B cell (primary cell): ENCODE results near the gene IL11.

Source experiments
- EZH2 ChIP-seq: IDR thresholded peaks from 2 replicates; pipeline ENCODE4 v1.6.1; 2012; ENCODE audit warnings: borderline replicate concordance, low read depth, mild to moderate bottlenecking, moderate library complexity, low read length; ENCODE audit not compliant: insufficient read depth, poor library complexity, severe bottlenecking
- TF ChIP-seq, protein P1 (sequence below): fragments of 200-600 bp; IDR thresholded peaks from one replicate; pipeline ENCODE4 v1.8.0; 2022; ENCODE audit warnings: antibody characterized with exemption, mild to moderate bottlenecking

DNA sequence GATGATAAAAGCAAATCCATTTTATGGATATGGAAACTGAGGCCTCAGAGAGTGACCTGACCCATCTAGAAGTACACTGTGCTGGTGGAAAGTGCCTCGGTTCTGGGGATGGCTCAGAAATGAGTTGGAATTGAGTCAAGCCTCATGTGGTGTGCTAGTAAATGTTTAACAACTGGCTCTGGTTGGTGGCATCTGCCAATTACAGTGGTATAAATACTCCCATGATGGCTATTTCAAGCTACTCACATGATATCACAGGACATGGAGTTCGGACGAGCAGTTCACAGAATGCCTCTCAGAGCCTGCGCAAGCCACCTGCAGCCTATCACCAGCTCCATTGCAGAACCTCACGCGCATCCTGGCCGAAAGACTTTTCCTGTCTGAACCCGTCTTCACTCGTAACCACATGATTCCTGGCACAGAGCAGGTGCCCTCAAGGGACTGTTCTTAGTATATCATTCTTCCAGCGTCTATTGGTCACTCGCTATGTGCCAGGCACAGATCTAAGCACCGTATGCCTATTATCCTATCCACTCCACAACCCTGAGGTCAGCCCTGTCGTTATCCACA, 54.2 kb downstream of the IL11 start:
- TF ChIP-seq, protein P1, sequence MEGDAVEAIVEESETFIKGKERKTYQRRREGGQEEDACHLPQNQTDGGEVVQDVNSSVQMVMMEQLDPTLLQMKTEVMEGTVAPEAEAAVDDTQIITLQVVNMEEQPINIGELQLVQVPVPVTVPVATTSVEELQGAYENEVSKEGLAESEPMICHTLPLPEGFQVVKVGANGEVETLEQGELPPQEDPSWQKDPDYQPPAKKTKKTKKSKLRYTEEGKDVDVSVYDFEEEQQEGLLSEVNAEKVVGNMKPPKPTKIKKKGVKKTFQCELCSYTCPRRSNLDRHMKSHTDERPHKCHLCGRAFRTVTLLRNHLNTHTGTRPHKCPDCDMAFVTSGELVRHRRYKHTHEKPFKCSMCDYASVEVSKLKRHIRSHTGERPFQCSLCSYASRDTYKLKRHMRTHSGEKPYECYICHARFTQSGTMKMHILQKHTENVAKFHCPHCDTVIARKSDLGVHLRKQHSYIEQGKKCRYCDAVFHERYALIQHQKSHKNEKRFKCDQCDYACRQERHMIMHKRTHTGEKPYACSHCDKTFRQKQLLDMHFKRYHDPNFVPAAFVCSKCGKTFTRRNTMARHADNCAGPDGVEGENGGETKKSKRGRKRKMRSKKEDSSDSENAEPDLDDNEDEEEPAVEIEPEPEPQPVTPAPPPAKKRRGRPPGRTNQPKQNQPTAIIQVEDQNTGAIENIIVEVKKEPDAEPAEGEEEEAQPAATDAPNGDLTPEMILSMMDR = no peak
- TF ChIP-seq EZH2 = no peak
